ENCODE data around the gene GTPBP4. TPM values are rescaled to one million over a fixed set of nuclear protein-coding genes. Genes with fewer than 3 reads are reported as not detected.

The GTPBP4 gene
- total RNA-seq, 1 experiment from 2014 or later, result 97.4 TPM

GRCh38 chr10:1056326-1057105, 68.3 kb downstream of the GTPBP4 start, which contains the start of gene WDR37 (continued):
- TF ChIP-seq HMGXB4 (CRISPR knock-in tag; IDR thresholded peaks at IDR 0.05) (peak; percentile 89; the same call in 1 of the 2 replicates), NR2C2 (CRISPR knock-in tag; IDR thresholded peaks at IDR 0.05) (peak; percentile 72), FOXK1 (CRISPR knock-in tag; IDR thresholded peaks at IDR 0.05) (peak; percentile 76; the same call in 1 of the 2 replicates), TEAD4 (CRISPR knock-in tag; IDR thresholded peaks at IDR 0.05) (0 out of 2 replicates have a peak, but pooled peaks have one; percentile 4), FOXP1 (CRISPR knock-in tag; IDR thresholded peaks at IDR 0.05; ENCODE audit: borderline replicate concordance) (peak; percentile 89; the same call in 1 of the 2 replicates), GABPB1 (CRISPR knock-in tag; IDR thresholded peaks at IDR 0.05) (peak; percentile 75), CREM (CRISPR knock-in tag; IDR thresholded peaks at IDR 0.05) (peak; percentile 50; the same call in 1 of the 2 replicates), CREB1 (CRISPR knock-in tag; IDR thresholded peaks at IDR 0.05) (0 out of 2 replicates have a peak, but pooled peaks have one; percentile 50), TEAD1 (CRISPR knock-in tag; IDR thresholded peaks at IDR 0.05) (no peak), E2F4 (CRISPR knock-in tag; IDR thresholded peaks at IDR 0.05; ENCODE audit: borderline replicate concordance, low read depth) (no peak; the same call in none of the 2 replicates), SP1 (CRISPR knock-in tag; conservative IDR thresholded peaks at IDR 0.05) (peak; percentile 78), NFATC4 (CRISPR knock-in tag; IDR thresholded peaks at IDR 0.05) (no peak)

DNA sequence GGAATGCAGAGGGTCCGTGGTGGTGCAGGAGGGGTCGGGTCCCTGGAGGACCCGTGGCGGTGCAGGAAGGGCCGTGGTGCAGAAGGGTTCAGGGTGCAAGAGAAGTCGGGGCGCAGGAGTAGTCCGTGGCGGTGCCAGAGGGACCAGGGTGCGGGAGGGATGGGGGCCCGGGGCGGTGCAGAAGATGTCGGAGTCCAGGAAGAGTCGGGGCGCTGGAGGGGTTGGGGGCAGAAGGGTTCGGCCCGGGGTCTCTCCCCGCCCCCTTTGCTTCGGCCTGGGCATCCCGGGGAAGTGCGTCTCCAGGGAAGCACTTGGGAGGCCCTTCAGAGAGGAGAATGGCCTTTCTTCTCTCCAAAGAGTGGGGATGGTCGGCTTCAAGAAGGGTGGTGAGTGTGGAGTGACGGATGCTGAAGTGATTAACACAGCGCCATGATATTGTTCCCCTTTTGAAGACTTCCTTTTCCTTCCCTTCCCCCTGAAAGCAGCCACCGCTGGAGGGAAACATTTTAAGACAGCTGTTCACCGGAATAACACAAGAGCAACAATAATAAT, 68.9 kb downstream of the GTPBP4 start:
- H3K9me3 Mint-ChIP-seq, result no peaks in the 10 kb centered on the region
- H3K27ac Mint-ChIP-seq, result peak overlapping the region; percentile 79; the same call in 1 of the 2 replicates
- ATAC-seq (peak; percentile 26), DNase-seq (ENCODE audit: low spot score) (no peak)
- TF ChIP-seq, protein P1, sequence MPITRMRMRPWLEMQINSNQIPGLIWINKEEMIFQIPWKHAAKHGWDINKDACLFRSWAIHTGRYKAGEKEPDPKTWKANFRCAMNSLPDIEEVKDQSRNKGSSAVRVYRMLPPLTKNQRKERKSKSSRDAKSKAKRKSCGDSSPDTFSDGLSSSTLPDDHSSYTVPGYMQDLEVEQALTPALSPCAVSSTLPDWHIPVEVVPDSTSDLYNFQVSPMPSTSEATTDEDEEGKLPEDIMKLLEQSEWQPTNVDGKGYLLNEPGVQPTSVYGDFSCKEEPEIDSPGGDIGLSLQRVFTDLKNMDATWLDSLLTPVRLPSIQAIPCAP (CRISPR knock-in tag; IDR thresholded peaks at IDR 0.05), result no peak
- no peak for TF ChIP-seq NFYB (CRISPR knock-in tag; conservative IDR thresholded peaks at IDR 0.05; ENCODE audit: low read depth)
- TF ChIP-seq, protein P2, sequence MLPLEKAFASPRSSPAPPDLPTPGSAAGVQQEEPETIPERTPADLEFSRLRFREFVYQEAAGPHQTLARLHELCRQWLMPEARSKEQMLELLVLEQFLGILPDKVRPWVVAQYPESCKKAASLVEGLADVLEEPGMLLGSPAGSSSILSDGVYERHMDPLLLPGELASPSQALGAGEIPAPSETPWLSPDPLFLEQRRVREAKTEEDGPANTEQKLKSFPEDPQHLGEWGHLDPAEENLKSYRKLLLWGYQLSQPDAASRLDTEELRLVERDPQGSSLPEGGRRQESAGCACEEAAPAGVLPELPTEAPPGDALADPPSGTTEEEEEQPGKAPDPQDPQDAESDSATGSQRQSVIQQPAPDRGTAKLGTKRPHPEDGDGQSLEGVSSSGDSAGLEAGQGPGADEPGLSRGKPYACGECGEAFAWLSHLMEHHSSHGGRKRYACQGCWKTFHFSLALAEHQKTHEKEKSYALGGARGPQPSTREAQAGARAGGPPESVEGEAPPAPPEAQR (CRISPR knock-in tag; IDR thresholded peaks at IDR 0.05), result no peak
- no peak for TF ChIP-seq NFE2L1 (CRISPR knock-in tag; IDR thresholded peaks at IDR 0.05)
- TF ChIP-seq HMGA2 (CRISPR knock-in tag; IDR thresholded peaks at IDR 0.05), result no peak
- no peak for TF ChIP-seq ZNF263 (CRISPR knock-in tag; IDR thresholded peaks at IDR 0.05; ENCODE audit: low read depth)
- no peak for TF ChIP-seq NR1H2 (CRISPR knock-in tag; IDR thresholded peaks at IDR 0.05)
- TF ChIP-seq, protein P3, sequence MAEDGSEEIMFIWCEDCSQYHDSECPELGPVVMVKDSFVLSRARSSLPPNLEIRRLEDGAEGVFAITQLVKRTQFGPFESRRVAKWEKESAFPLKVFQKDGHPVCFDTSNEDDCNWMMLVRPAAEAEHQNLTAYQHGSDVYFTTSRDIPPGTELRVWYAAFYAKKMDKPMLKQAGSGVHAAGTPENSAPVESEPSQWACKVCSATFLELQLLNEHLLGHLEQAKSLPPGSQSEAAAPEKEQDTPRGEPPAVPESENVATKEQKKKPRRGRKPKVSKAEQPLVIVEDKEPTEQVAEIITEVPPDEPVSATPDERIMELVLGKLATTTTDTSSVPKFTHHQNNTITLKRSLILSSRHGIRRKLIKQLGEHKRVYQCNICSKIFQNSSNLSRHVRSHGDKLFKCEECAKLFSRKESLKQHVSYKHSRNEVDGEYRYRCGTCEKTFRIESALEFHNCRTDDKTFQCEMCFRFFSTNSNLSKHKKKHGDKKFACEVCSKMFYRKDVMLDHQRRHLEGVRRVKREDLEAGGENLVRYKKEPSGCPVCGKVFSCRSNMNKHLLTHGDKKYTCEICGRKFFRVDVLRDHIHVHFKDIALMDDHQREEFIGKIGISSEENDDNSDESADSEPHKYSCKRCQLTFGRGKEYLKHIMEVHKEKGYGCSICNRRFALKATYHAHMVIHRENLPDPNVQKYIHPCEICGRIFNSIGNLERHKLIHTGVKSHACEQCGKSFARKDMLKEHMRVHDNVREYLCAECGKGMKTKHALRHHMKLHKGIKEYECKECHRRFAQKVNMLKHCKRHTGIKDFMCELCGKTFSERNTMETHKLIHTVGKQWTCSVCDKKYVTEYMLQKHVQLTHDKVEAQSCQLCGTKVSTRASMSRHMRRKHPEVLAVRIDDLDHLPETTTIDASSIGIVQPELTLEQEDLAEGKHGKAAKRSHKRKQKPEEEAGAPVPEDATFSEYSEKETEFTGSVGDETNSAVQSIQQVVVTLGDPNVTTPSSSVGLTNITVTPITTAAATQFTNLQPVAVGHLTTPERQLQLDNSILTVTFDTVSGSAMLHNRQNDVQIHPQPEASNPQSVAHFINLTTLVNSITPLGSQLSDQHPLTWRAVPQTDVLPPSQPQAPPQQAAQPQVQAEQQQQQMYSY (CRISPR knock-in tag; IDR thresholded peaks at IDR 0.05), result no peak
- TF ChIP-seq TP53 (CRISPR knock-in tag; IDR thresholded peaks at IDR 0.05), result no peak
- TF ChIP-seq ETV6 (CRISPR knock-in tag; IDR thresholded peaks at IDR 0.05), result no peak
- TF ChIP-seq, protein P4, sequence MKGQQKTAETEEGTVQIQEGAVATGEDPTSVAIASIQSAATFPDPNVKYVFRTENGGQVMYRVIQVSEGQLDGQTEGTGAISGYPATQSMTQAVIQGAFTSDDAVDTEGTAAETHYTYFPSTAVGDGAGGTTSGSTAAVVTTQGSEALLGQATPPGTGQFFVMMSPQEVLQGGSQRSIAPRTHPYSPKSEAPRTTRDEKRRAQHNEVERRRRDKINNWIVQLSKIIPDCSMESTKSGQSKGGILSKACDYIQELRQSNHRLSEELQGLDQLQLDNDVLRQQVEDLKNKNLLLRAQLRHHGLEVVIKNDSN (CRISPR knock-in tag; IDR thresholded peaks at IDR 0.05), result no peak
- TF ChIP-seq TCF7 (CRISPR knock-in tag; IDR thresholded peaks at IDR 0.05; ENCODE audit: low read depth), result no peak
- TF ChIP-seq IRF2 (CRISPR knock-in tag; IDR thresholded peaks at IDR 0.05; ENCODE audit: borderline replicate concordance, low read depth), result no peak
- peaks cover 32% of the 10 kb centered on the region for H3K4me1 Mint-ChIP-seq
- H3K36me3 Mint-ChIP-seq, result peaks cover 20% of the 10 kb centered on the region
- POLR2A ChIA-PET, result interaction anchor here (1.0 kb wide), 1 partner anchor 8 kb away, joined by 5 read pairs; the partner anchor contains the start of gene IDI1
- H3K27me3 Mint-ChIP-seq (ENCODE audit: low read depth), result no peaks in the 10 kb centered on the region
- H3K4me3 Mint-ChIP-seq, result peak overlapping the region; percentile 96
- CTCF ChIA-PET, result no interaction called here

Measured in WTC11 (cell line).